ENCODE data around the gene ARHGEF38. TPM values are rescaled to one million over a fixed set of nuclear protein-coding genes. Genes with fewer than 3 reads are reported as not detected.

The ARHGEF38 gene
- total RNA-seq, 4 donors from 2014 or later, result 0.59 to 3.5 (median 0.98) TPM

- Histone ChIP-seq H3K4me1 (no peaks in the 10 kb centered on the region), H3K27ac (no peak overlapping the region), H3K4me3 (no peak overlapping the region), H3K36me3 (no peaks in the 10 kb centered on the region), H3K9me3 (no peaks in the 10 kb centered on the region), H3K27me3 (no peaks in the 10 kb centered on the region)
- 61% methylated on average over 5 of the region's 5 CpGs for WGBS
- peak in 1 of 2 donors; percentile 67 for DNase-seq (ENCODE audit: low spot score in 2 of 2)
- no peak for TF ChIP-seq CTCF (IDR thresholded peaks at IDR 0.05)
- no peak for TF ChIP-seq EP300 (IDR thresholded peaks at IDR 0.05)
- TF ChIP-seq POLR2A (IDR thresholded peaks at IDR 0.05), result no peak
- TF ChIP-seq POLR2AphosphoS5 (IDR thresholded peaks at IDR 0.05), result no peak
Measured at GRCh38 chr4:105619188-105619931, 66.9 kb downstream of the ARHGEF38 start.

GRCh38 chr4:105620640-105621323 is 68.4 kb downstream of the ARHGEF38 start:
- H3K9me3 ChIP-seq, result no peaks in the 10 kb centered on the region
- no peak overlapping the region for H3K4me3 ChIP-seq
- H3K27me3 ChIP-seq, result no peaks in the 10 kb centered on the region
- TF ChIP-seq CTCF (IDR thresholded peaks at IDR 0.05) (no peak), POLR2AphosphoS5 (IDR thresholded peaks at IDR 0.05) (no peak), POLR2A (IDR thresholded peaks at IDR 0.05) (no peak), EP300 (IDR thresholded peaks at IDR 0.05) (no peak)
- H3K4me1 ChIP-seq, result no peaks in the 10 kb centered on the region
- no peak overlapping the region for H3K27ac ChIP-seq
- WGBS, result 55% methylated on average over 1 of the region's 1 CpG
- no peak for DNase-seq (ENCODE audit: low spot score in 2 of 2)
- H3K36me3 ChIP-seq, result no peaks in the 10 kb centered on the region

- Histone ChIP-seq H3K27ac (no peak overlapping the region), H3K36me3 (no peaks in the 10 kb centered on the region), H3K27me3 (no peaks in the 10 kb centered on the region), H3K9me3 (no peaks in the 10 kb centered on the region), H3K4me3 (no peak overlapping the region), H3K4me1 (no peaks in the 10 kb centered on the region)
- TF ChIP-seq EP300 (IDR thresholded peaks at IDR 0.05) (no peak), POLR2A (IDR thresholded peaks at IDR 0.05) (no peak), CTCF (IDR thresholded peaks at IDR 0.05) (no peak), POLR2AphosphoS5 (IDR thresholded peaks at IDR 0.05) (no peak)
- 78% methylated on average over 4 of the region's 4 CpGs for WGBS
- DNase-seq (ENCODE audit: low spot score in 2 of 2), result no peak
Measured at GRCh38 chr4:105622269-105622668, 69.8 kb downstream of the ARHGEF38 start.

- H3K27me3 ChIP-seq, result no peaks in the 10 kb centered on the region
- H3K9me3 ChIP-seq, result no peaks in the 10 kb centered on the region
- H3K4me1 ChIP-seq, result no peaks in the 10 kb centered on the region
- H3K27ac ChIP-seq, result no peak overlapping the region
- no peak for DNase-seq (ENCODE audit: low spot score in 2 of 2)
- no peak for TF ChIP-seq CTCF (IDR thresholded peaks at IDR 0.05)
- no peak for TF ChIP-seq POLR2AphosphoS5 (IDR thresholded peaks at IDR 0.05)
- no peak for TF ChIP-seq POLR2A (IDR thresholded peaks at IDR 0.05)
- no peak for TF ChIP-seq EP300 (IDR thresholded peaks at IDR 0.05)
- H3K36me3 ChIP-seq, result no peaks in the 10 kb centered on the region
- 93% methylated on average over 4 of the region's 4 CpGs for WGBS
- H3K4me3 ChIP-seq, result no peak overlapping the region
Measured at GRCh38 chr4:105623099-105623498, 70.7 kb downstream of the ARHGEF38 start.

- WGBS, result 42% methylated on average over 4 of the region's 4 CpGs
- no peak for DNase-seq (ENCODE audit: low spot score in 2 of 2)
- H3K36me3 ChIP-seq, result no peaks in the 10 kb centered on the region
- TF ChIP-seq EP300 (IDR thresholded peaks at IDR 0.05) (no peak), CTCF (IDR thresholded peaks at IDR 0.05) (no peak), POLR2AphosphoS5 (IDR thresholded peaks at IDR 0.05) (no peak), POLR2A (IDR thresholded peaks at IDR 0.05) (no peak)
- no peak overlapping the region for H3K4me3 ChIP-seq
- H3K4me1 ChIP-seq, result no peaks in the 10 kb centered on the region
- H3K27ac ChIP-seq, result no peak overlapping the region
- no peaks in the 10 kb centered on the region for H3K9me3 ChIP-seq
- H3K27me3 ChIP-seq, result no peaks in the 10 kb centered on the region
Measured at GRCh38 chr4:105624530-105624929, 72.1 kb downstream of the ARHGEF38 start.
